Loucy (cell line): ENCODE measurements around the gene TREML2.

ENCODE experiments used
- EZH2phosphoT487 ChIP-seq: fragments of 200-600 bp; IDR thresholded peaks from 2 replicates; pipeline ENCODE4 v1.6.1; 2018; ENCODE audit warnings: antibody characterized with exemption, mild to moderate bottlenecking, moderate library complexity, borderline replicate concordance
- TF ChIP-seq, protein P1 (sequence below): fragments of 200-600 bp; sonication (generic); conservative IDR thresholded peaks from 2 replicates; pipeline ENCODE4 v1.5.1; 2014; ENCODE audit warnings: mild to moderate bottlenecking, antibody characterized with exemption, low read length

DNA sequence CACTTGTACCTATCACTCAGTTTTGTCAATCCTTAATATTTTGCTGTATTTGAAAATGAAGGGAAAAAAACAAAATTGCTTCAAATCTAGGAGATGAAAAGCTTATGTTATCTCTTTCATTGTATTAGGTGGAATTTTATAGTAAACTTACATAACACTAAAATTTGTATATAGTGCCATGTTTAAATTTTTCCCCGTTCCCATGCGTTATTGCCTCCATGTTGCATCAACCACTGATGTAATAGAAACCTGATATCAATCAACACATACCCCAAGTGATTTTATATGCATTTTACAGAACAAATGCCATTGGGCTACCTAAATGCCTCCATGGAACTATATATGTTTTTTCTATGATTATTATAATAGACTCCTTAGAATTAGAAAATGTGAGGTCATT, 23.3 kb downstream of the TREML2 start:
- TF ChIP-seq, protein P1, sequence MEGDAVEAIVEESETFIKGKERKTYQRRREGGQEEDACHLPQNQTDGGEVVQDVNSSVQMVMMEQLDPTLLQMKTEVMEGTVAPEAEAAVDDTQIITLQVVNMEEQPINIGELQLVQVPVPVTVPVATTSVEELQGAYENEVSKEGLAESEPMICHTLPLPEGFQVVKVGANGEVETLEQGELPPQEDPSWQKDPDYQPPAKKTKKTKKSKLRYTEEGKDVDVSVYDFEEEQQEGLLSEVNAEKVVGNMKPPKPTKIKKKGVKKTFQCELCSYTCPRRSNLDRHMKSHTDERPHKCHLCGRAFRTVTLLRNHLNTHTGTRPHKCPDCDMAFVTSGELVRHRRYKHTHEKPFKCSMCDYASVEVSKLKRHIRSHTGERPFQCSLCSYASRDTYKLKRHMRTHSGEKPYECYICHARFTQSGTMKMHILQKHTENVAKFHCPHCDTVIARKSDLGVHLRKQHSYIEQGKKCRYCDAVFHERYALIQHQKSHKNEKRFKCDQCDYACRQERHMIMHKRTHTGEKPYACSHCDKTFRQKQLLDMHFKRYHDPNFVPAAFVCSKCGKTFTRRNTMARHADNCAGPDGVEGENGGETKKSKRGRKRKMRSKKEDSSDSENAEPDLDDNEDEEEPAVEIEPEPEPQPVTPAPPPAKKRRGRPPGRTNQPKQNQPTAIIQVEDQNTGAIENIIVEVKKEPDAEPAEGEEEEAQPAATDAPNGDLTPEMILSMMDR: no peak
- TF ChIP-seq EZH2phosphoT487: no peak
